PC-3 (cell line): ENCODE measurements around the gene SLC6A6. TPM values are rescaled to one million over a fixed set of nuclear protein-coding genes. Genes with fewer than 3 reads are reported as not detected.

ENCODE experiments used
- ATAC-seq: fragments of 200-7000 bp; cut with Tn5 transposase; 2 replicates; pipeline ENCODE4 v1.9.1; 2020; ENCODE audit warnings: mild to moderate bottlenecking, moderate library complexity
- BruUV-seq: library from RNA; stranded (reverse); fragments of 400-500 nt; replicated peaks from 2 replicates; lab custom pipeline; 2021; lab: Mats Ljungman, UMichigan
- CTCF ChIA-PET: fragments of 300-600 bp; sonication (Branson Sonifier 250); formaldehyde crosslinking; loops from one replicate; lab custom pipeline; 2022; ENCODE audit warnings: antibody characterized with exemption; lab: Charles Lee
- POLR2A ChIA-PET: fragments of 300-600 bp; sonication (Branson Sonifier 250); formaldehyde crosslinking; loops from one replicate; lab custom pipeline; 2022; ENCODE audit warnings: antibody characterized with exemption; ENCODE audit not compliant: unreplicated experiment; lab: Charles Lee
- DNase-seq: peaks from one replicate; pipeline ENCODE4 v3.0.0-alpha.2; 2015
- H2AFZ ChIP-seq: fragments of 300-600 bp; sonication (generic); 2 replicates; pipeline ENCODE4 v1.6.0; 2016; ENCODE audit warnings: antibody characterized with exemption, low read length
- H3F3A ChIP-seq: fragments of 300-600 bp; sonication (generic); one replicate; pipeline ENCODE4 v1.6.0; 2017; ENCODE audit warnings: antibody characterized with exemption, low read length, control low read depth, mild to moderate bottlenecking; ENCODE audit not compliant: unreplicated experiment
- H3K27ac ChIP-seq: fragments of 300-600 bp; sonication (generic); 2 replicates; pipeline ENCODE4 v1.5.1; 2016; ENCODE audit warnings: mild to moderate bottlenecking, low read length
- H3K27me3 ChIP-seq: fragments of 300-600 bp; sonication (generic); 2 replicates; pipeline ENCODE4 v1.6.1; 2016; ENCODE audit warnings: low read length, mixed read lengths
- H3K36me3 ChIP-seq: fragments of 300-600 bp; sonication (generic); 2 replicates; pipeline ENCODE4 v1.6.1; 2016; ENCODE audit warnings: low read depth, mixed run types, low read length, mixed read lengths
- H3K4me1 ChIP-seq: fragments of 300-600 bp; sonication (generic); 2 replicates; pipeline ENCODE4 v1.5.1; 2016; ENCODE audit warnings: low read length; ENCODE audit not compliant: insufficient read depth
- H3K4me2 ChIP-seq: fragments of 300-600 bp; sonication (generic); 2 replicates; pipeline ENCODE4 v1.6.0; 2016; ENCODE audit warnings: low read length
- H3K4me3 ChIP-seq: fragments of 300-600 bp; sonication (generic); 2 replicates; pipeline ENCODE4 v1.5.1; 2016; ENCODE audit warnings: mild to moderate bottlenecking, low read length, mixed read lengths
- H3K79me2 ChIP-seq: fragments of 300-600 bp; sonication (generic); 2 replicates; pipeline ENCODE4 v1.6.1; 2017; ENCODE audit warnings: low read length, mixed read lengths
- H3K9ac ChIP-seq: fragments of 300-600 bp; sonication (generic); 2 replicates; pipeline ENCODE4 v1.6.0; 2016; ENCODE audit warnings: mild to moderate bottlenecking, low read length
- H3K9me2 ChIP-seq: fragments of 300-600 bp; sonication (generic); replicated peaks from 2 replicates; pipeline ENCODE4 v1.6.1; 2016; ENCODE audit warnings: mixed run types, low read length, mixed read lengths
- H3K9me3 ChIP-seq: fragments of 300-600 bp; sonication (generic); 2 replicates; pipeline ENCODE4 v1.6.1; 2016; ENCODE audit warnings: low read length, mixed read lengths
- H4K20me1 ChIP-seq: fragments of 300-600 bp; sonication (generic); 2 replicates; pipeline ENCODE4 v1.6.1; 2016; ENCODE audit warnings: low read length, mixed read lengths
- EZH2 ChIP-seq: fragments of 300-600 bp; sonication (generic); IDR thresholded peaks from one replicate; pipeline ENCODE4 v1.6.1; 2017; ENCODE audit warnings: antibody characterized with exemption, mild to moderate bottlenecking, low read length; ENCODE audit not compliant: unreplicated experiment
- EZH2phosphoT487 ChIP-seq: fragments of 300-600 bp; sonication (generic); IDR thresholded peaks from 2 replicates; pipeline ENCODE4 v1.6.1; 2018; ENCODE audit warnings: mild to moderate bottlenecking, antibody characterized with exemption, low read length, borderline replicate concordance
- intact Hi-C: fragments of 100-400 bp; cut with micrococcal nuclease; formaldehyde crosslinking; loops from 2 replicates; pipeline ENCODE4 v1.9.0; 2023
- total RNA-seq: library from RNA; depleted of rRNA; stranded (reverse); fragments of >200 nt; gene quantifications from 2 replicates; pipeline ENCODE4 v1.2.3, GENCODE V29; 2014
- TF ChIP-seq, protein P1 (sequence below): fragments of 300-600 bp; sonication (generic); conservative IDR thresholded peaks from 2 replicates; pipeline ENCODE4 v1.5.1; 2017; ENCODE audit warnings: antibody characterized with exemption, low read depth, mild to moderate bottlenecking, low read length

The SLC6A6 gene
- total RNA-seq, 1 experiment from 2014 or later, result 28.1 TPM

DNA sequence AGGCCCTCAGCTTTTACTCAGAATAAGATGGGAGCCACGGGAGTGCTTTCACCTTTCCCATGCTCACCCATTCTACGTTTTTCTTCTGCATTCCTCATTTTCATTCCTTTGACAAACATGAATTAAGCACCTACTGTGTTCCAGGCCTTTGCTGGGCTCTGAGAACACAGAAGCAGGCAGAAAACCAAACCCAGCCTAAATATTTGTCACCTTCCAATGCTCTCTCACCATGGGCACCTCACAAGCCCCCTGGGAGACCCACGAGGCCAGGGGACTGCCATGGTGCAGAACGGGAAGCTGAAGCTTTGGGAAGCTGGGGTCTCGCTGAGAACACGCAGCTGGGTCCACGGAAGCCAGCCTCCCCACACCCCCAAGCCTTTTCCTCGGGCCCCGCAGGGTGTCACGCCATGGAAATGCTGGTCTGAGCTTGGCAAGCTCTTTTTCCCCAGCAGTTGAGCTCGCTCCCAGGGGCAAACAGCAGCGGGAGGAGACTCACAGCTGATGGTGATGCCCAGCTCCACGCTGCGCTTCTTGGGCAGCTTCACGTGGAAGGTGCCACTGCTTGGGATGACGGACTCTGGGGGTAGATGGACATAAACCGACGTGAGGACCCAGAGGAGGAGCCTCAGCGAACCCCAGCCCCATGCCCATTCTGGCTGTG is 110.0 kb downstream of the SLC6A6 start:
- Histone ChIP-seq H3K27ac (no peak overlapping the region), H3F3A (no peaks in the 10 kb centered on the region), H3K4me3 (no peak overlapping the region), H2AFZ (no peak overlapping the region), H3K9ac (no peak overlapping the region), H3K36me3 (no peaks in the 10 kb centered on the region), H3K27me3 (no peaks in the 10 kb centered on the region), H3K79me2 (no peaks in the 10 kb centered on the region), H3K4me2 (no peak overlapping the region), H3K9me2 (no peaks in the 10 kb centered on the region), H3K9me3 (no peaks in the 10 kb centered on the region), H3K4me1 (no peaks in the 10 kb centered on the region), H4K20me1 (no peaks in the 10 kb centered on the region)
- DNase-seq, result no peak
- no peak for ATAC-seq
- no TSS peak for BruUV-seq
- CTCF ChIA-PET, result interaction anchor here (0.6 kb wide), 1 partner anchor 111 kb away, joined by 3 read pairs; no protein-coding TSS in a partner anchor
- TF ChIP-seq EZH2phosphoT487, result no peak
- no peak for TF ChIP-seq EZH2
- TF ChIP-seq, protein P1, sequence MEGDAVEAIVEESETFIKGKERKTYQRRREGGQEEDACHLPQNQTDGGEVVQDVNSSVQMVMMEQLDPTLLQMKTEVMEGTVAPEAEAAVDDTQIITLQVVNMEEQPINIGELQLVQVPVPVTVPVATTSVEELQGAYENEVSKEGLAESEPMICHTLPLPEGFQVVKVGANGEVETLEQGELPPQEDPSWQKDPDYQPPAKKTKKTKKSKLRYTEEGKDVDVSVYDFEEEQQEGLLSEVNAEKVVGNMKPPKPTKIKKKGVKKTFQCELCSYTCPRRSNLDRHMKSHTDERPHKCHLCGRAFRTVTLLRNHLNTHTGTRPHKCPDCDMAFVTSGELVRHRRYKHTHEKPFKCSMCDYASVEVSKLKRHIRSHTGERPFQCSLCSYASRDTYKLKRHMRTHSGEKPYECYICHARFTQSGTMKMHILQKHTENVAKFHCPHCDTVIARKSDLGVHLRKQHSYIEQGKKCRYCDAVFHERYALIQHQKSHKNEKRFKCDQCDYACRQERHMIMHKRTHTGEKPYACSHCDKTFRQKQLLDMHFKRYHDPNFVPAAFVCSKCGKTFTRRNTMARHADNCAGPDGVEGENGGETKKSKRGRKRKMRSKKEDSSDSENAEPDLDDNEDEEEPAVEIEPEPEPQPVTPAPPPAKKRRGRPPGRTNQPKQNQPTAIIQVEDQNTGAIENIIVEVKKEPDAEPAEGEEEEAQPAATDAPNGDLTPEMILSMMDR, result no peak
- intact Hi-C loops, result no loop called here
- POLR2A ChIA-PET, result no interaction called here

DNA sequence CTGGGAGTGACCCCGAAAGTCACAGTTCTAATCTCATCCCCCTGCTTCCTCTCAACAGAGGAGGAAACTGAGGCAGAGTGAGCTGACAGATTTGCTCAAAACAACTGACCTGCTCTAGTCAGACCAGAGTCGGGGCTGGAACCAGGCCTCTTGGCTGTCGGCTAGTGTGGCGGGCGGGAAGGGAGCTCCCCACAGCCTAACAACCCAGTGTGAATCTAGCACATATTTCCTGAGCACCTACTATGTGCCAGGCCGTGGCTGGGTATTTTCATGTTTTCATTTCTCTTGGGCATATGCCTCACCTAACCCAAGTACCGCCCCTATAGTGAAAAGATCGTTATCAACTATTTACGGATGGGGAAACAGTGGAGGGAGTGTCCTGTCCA is 110.5 kb downstream of the SLC6A6 start:
- H4K20me1 ChIP-seq, result no peaks in the 10 kb centered on the region
- ATAC-seq (no peak), DNase-seq (no peak)
- H3K9ac ChIP-seq, result no peak overlapping the region
- CTCF ChIA-PET, result no interaction called here
- H3K36me3 ChIP-seq, result no peaks in the 10 kb centered on the region
- no peaks in the 10 kb centered on the region for H3F3A ChIP-seq
- TF ChIP-seq EZH2, result no peak
- intact Hi-C loops, result no loop called here
- H3K9me3 ChIP-seq, result no peaks in the 10 kb centered on the region
- H3K4me1 ChIP-seq, result no peaks in the 10 kb centered on the region
- no peak overlapping the region for H2AFZ ChIP-seq
- H3K4me2 ChIP-seq, result no peak overlapping the region
- no peaks in the 10 kb centered on the region for H3K9me2 ChIP-seq
- no TSS peak for BruUV-seq
- no peaks in the 10 kb centered on the region for H3K27me3 ChIP-seq
- no peak overlapping the region for H3K27ac ChIP-seq
- POLR2A ChIA-PET, result no interaction called here
- H3K4me3 ChIP-seq, result no peak overlapping the region
- H3K79me2 ChIP-seq, result no peaks in the 10 kb centered on the region

DNA sequence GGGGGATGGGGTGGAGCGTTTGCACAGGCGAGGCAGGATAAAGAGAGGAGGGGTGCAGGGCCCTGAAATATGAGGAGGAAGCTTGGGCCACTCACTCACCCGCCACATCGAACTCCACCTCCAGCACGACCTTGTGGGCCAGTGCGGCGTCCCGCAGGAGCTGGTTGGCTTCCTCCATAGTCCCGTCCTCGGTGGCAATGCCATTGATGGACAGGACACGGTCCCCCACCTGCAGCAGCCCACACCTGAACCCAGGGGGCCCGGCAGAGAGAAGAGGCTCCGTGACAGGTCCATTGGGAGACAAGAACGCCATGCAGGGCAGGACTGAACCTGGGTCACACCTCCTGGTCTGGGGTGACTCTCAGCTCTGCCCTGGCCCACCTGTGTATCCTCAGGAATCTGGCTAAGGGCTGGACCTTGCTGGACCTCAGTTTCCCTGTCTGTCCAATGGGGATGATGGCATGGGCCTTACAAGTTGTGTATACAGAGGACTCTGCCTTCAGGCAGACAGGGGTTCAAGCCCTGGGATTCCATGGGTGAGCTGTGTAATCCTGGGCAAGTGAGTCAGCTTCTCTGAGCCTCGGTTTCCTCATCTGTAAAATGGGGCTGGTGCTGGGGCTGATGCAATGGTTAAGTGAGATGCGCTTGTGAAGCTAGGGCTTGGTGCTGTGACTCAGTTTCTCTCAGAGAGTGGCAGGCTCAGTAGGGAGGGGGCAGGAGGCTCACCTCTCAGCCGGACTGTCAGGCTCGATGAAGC is 111.3 kb downstream of the SLC6A6 start:
- no peaks in the 10 kb centered on the region for H3K79me2 ChIP-seq
- no peak overlapping the region for H3K9ac ChIP-seq
- intact Hi-C loops, result no loop called here
- no peaks in the 10 kb centered on the region for H3K36me3 ChIP-seq
- no peaks in the 10 kb centered on the region for H3F3A ChIP-seq
- DNase-seq, result no peak
- H3K4me2 ChIP-seq, result no peak overlapping the region
- ChIA-PET CTCF (no interaction called here), POLR2A (no interaction called here)
- BruUV-seq, result no TSS peak
- H3K9me2 ChIP-seq, result no peaks in the 10 kb centered on the region
- no peaks in the 10 kb centered on the region for H3K4me1 ChIP-seq
- TF ChIP-seq EZH2phosphoT487, result no peak
- TF ChIP-seq EZH2, result no peak
- TF ChIP-seq, protein P1, result no peak
- no peak overlapping the region for H2AFZ ChIP-seq
- ATAC-seq, result no peak
- H3K27me3 ChIP-seq, result no peaks in the 10 kb centered on the region
- H3K9me3 ChIP-seq, result no peaks in the 10 kb centered on the region
- H3K4me3 ChIP-seq, result no peak overlapping the region
- H4K20me1 ChIP-seq, result no peaks in the 10 kb centered on the region
- no peak overlapping the region for H3K27ac ChIP-seq
